Measurements from ENCODE around the gene CD33.
A peak's percentile ranks its signal among the peaks of the same experiment; 100 is the strongest.

The CD33 gene

DNA sequence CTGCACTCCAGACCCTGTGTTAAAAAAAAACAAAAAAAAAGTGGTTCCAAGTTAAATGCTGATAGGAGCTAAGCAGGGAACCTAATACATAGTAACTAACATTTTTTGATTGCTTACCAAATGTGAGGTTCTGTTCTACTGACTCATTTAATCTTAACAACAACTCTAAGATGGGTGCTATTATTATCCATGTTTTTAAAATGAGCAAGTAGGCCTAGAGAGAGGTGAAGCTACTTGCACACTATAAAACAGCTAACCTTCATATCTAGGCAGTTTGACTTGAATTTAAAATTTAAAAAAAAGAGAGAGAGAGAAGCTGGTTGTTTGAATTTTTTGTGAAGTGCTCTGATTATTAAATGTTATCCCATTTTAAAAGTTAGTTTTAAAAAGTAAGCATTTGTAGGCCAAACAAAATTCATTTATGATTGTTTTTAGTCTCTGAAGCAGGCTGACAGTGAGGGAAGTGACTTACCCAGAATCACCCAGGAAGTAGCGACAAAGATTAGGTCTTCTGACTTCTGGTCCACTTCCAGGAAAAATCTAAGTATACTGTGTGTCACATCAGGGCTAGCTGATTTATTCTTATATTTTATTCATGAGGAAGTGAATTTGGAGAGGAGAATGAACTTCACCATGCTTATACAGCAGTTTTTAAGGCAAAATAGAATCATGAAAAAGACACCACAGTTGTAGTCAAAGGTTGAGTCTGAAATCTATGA lies 28.4 kb downstream of the CD33 start:
- CTCF ChIA-PET: no interaction called here
- POLR2A ChIA-PET (ENCODE audit: low non-redundant PET): interaction anchor here (0.6 kb wide), 1 partner anchor 230 kb away, joined by 4 read pairs; no protein-coding TSS in a partner anchor

DNA sequence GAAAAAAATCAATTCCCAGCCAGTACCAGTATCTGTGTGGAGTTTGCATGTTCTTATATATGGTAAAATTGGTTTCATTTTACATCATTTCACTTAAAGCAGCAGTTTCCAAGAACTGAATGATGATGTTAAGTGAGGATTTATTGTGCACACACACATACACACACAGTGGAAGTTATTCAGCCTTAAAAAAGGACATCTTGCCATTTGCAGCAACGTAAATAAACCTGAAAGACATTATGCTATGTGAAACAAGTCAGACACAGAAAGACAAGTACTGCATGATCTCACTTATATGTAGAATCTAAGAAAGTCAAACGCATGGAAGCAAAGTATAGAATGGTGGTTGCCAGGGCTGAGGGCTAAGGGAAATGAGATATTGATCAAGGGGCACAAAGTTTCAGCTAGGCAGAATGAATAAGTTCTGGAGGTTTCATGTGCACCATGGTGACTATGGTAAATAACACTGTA lies 31.3 kb downstream of the CD33 start:
- H3K27ac ChIP-seq: no peak overlapping the region
- ChIA-PET POLR2A (ENCODE audit: low non-redundant PET) (no interaction called here), CTCF (no interaction called here)
- DNase-seq (ENCODE audit: low spot score): no peak
- TF ChIP-seq, protein P1, sequence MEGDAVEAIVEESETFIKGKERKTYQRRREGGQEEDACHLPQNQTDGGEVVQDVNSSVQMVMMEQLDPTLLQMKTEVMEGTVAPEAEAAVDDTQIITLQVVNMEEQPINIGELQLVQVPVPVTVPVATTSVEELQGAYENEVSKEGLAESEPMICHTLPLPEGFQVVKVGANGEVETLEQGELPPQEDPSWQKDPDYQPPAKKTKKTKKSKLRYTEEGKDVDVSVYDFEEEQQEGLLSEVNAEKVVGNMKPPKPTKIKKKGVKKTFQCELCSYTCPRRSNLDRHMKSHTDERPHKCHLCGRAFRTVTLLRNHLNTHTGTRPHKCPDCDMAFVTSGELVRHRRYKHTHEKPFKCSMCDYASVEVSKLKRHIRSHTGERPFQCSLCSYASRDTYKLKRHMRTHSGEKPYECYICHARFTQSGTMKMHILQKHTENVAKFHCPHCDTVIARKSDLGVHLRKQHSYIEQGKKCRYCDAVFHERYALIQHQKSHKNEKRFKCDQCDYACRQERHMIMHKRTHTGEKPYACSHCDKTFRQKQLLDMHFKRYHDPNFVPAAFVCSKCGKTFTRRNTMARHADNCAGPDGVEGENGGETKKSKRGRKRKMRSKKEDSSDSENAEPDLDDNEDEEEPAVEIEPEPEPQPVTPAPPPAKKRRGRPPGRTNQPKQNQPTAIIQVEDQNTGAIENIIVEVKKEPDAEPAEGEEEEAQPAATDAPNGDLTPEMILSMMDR (conservative IDR thresholded peaks at IDR 0.05; ENCODE audit: low read depth): no peak

More for the DNA sequence above, 28.4 kb downstream of the CD33 start:
- DNase-seq (ENCODE audit: low spot score): no peak
- TF ChIP-seq, protein P1 (conservative IDR thresholded peaks at IDR 0.05; ENCODE audit: low read depth): no peak
- H3K27ac ChIP-seq: no peak overlapping the region

DNA sequence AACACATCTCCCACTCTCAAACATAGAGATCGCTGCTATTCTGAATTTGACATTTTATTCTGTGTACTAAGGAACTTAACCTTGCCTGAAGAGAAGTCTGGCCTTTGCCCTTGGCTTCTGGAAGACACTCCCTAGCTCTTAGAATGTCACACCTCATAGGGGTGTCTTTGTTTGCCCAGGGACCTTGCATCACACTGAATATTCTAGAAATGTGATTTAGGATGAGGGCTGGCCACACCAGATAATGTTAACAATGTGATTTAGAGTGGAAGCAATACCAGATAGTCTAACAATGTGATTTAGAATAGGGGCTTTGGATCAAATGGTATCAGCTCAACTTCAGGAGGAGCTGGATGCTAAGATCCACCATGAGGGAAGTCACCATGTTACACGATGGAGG lies 32.6 kb downstream of the CD33 start:
- DNase-seq (ENCODE audit: low spot score): no peak
- ChIA-PET CTCF (no interaction called here), POLR2A (ENCODE audit: low non-redundant PET) (no interaction called here)
- TF ChIP-seq, protein P1 (conservative IDR thresholded peaks at IDR 0.05; ENCODE audit: low read depth): no peak
- no peak overlapping the region for H3K27ac ChIP-seq

DNA sequence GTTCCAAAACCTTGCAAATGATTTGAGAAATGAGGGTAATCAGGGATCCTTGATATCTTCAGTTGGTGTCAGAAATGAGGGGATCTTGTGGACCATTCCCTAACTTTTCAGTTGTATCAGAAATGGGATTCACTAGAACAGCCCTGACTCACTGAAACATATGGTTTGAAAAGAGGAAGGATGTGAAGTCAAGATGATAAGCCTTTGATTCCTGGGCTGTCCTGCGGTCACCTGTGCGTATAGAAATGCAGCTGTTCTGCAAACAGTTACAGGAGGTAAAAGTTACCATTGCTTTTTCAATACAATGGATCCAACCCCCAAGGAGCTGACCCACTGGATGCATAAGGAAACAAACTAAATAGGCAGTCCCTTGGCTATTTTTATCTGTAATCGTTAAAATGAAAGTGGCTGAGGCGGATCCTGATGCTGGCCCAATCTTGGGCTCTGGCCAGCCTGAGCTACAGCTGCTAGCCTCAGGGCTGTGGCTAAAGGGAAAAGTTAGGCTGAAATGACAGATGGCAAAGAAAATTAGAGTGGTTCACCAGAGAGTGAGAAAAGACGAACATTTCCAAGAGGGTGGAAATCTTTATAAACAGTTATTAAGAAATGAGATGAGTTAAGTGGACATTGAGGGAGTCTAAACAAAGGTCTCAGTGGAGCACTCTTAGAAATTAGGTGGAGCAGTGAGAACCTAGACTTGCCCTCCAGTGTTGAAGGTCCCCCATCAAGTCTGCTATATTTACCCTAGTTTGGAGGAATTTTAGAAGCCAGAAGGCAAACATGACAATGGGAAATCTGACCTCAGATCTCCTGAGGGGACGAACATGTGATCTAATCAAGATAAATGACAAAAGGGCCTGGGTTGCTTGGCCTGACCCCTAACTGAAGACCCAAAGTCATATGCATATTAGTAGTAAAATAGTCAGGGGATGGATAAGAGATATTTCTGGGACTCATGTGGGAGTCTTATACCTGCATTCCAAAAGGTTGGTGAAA lies 33.6 kb downstream of the CD33 start:
- CTCF ChIA-PET: interaction anchor here (0.6 to 1.3 kb wide), 6 partner anchors 9 to 1368 kb away, joined by 3 to 8 read pairs (median 4); no protein-coding TSS in a partner anchor
- POLR2A ChIA-PET (ENCODE audit: low non-redundant PET): no interaction called here
- no peak overlapping the region for H3K27ac ChIP-seq
- no peak for DNase-seq (ENCODE audit: low spot score)
- TF ChIP-seq, protein P1 (conservative IDR thresholded peaks at IDR 0.05; ENCODE audit: low read depth): no peak

DNA sequence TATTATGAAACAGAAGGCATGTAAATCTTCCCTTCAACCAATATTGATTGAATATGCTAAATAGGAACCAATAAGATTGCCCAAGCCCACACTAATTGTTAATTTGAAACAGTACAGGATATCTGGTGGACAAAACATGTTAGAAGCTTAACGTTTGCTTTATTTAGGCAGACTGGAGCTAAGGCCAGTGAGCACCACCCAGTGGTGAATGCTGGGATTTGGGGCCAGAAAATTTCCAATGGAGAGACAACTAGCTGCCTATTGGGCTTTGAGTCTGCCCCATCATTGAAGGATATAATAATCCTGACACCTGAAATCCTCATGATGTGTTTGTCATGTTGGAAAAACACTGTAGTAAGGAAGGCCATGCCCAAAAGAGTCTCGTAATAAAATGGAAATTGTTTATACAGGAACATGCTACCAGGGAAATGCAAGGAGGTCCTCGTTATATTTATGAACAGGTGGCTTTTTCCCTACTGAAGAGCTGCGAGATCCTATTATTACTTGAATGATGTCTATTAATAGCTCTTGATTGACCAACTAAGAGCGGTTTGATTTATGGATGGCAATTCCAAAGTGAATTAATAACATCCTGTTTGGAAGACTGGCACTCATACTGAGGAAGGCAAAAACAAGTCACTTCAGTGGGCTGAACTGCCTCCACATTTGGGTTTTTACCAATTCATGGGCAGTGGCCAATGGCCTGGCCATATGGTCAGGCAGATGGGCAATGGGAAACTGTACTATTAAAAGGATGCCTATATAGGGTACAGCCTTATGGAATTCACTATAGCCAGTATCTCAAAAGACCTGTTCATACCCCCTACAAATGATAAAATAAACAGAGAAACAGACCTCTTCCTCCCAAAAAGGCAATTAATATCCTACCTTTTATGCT lies 34.7 kb downstream of the CD33 start:
- ChIA-PET POLR2A (ENCODE audit: low non-redundant PET) (no interaction called here), CTCF (interaction anchor here (0.5 to 1.3 kb wide), 9 partner anchors 10 to 703 kb away, joined by 3 to 6 read pairs (median 4); no protein-coding TSS in a partner anchor)
- TF ChIP-seq, protein P1 (conservative IDR thresholded peaks at IDR 0.05; ENCODE audit: low read depth): peak; percentile 63
- peak; percentile 46 for DNase-seq (ENCODE audit: low spot score)
- no peak overlapping the region for H3K27ac ChIP-seq

Measured in RWPE1 (cell line).